ENCODE results near the gene IRF8.

Gene IRF8

DNA sequence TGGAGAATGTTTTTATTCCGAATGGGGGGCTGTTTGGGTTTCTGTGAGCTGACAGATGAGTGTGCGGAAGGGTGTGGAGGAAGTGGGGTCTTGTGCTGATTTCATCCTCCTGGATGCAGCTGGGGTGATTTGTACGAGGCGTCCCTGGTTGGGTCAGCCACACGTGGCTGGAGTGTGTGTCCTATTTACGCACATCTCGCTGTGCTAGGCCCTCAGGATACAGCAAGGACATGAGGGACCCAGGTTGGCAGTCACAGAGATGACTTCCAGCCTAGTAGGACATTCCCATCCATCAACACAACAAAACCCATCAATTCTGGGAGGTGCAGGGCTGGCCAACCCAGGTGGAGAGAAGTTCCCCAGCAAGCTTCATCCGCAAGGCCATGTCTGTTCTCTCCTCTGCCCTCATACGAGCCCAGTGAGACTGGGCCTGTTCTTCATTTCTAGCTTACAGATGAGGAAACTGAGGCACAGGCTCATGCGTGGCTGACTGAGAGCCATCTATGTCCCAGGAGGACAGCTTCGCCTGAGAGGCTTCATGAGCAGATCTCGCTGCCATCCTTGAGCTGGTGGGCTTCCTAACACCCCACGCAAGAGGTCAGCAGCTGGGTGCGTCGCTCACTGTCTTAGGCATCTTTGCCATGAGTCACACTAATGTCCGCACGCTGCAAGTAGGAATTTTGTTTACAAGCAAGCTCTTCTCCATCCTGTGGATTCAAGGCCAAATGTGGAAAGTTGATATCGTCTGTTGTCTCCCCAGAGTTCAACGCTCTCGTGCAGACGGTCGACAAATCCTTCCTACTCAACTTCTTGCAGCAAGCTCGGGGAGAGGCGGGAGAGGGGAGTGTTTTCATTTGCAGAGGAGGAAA lies 24.4 kb downstream of the IRF8 start:
- H3K4me1 Mint-ChIP-seq (ENCODE audit: low read depth), result peaks cover 66% of the 10 kb centered on the region
- H3K4me3 Mint-ChIP-seq, result no peak overlapping the region
- peak overlapping the region; percentile 96 for H3K27ac Mint-ChIP-seq
- H3K27me3 Mint-ChIP-seq, result no peaks in the 10 kb centered on the region
- peaks cover 57% of the 10 kb centered on the region for H3K36me3 Mint-ChIP-seq (ENCODE audit: low read depth)
- no peaks in the 10 kb centered on the region for H3K9me3 Mint-ChIP-seq

DNA sequence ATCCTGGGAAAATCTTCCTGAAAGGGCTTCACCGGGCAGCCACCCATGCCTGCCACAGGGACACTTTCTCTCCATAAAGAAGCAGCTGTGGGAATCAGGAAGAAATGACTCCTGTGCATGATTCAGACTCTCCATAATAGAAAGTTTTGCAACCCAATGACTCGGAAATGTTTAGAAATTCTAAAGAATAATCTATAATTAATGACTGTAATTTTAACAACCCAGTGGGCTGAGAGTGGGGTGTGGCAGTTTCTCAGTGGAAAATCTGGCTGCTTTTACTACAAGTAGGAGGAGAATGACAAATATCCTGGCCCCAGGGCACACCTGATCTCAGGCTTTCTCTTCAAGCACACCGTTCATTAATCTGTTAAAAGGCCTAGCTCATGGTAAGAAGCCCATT lies 25.7 kb downstream of the IRF8 start:
- Mint-ChIP-seq H3K4me1 (ENCODE audit: low read depth) (peaks cover 72% of the 10 kb centered on the region), H3K27ac (peak overlapping the region; percentile 96), H3K9me3 (no peaks in the 10 kb centered on the region), H3K4me3 (peak overlapping the region; percentile 74), H3K27me3 (no peaks in the 10 kb centered on the region), H3K36me3 (ENCODE audit: low read depth) (peaks cover 49% of the 10 kb centered on the region)

DNA sequence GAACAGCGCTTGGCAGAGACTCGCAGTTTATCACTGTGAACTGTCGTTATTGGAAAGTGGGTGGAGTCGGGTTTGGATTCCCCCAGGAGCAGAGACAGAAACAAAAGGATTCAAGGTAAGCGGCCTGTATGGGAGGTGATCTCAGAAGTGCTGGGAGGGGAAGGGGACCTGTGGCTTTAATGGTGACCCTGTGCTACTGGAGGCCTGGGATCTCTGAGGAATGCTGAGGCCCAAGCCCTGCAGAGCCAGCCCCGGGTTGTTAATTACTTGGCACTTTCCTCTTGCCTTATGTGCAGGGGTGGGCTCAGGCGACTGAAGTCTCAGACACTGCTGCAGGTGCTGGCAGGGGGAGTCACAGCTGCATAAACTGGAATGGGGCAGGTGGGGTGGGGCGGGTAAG lies 27.4 kb downstream of the IRF8 start:
- Mint-ChIP-seq H3K27me3 (no peaks in the 10 kb centered on the region), H3K36me3 (ENCODE audit: low read depth) (peaks cover 32% of the 10 kb centered on the region), H3K4me3 (peak overlapping the region; percentile 74), H3K27ac (peak overlapping the region; percentile 96), H3K9me3 (no peaks in the 10 kb centered on the region), H3K4me1 (ENCODE audit: low read depth) (peaks cover 73% of the 10 kb centered on the region)

DNA sequence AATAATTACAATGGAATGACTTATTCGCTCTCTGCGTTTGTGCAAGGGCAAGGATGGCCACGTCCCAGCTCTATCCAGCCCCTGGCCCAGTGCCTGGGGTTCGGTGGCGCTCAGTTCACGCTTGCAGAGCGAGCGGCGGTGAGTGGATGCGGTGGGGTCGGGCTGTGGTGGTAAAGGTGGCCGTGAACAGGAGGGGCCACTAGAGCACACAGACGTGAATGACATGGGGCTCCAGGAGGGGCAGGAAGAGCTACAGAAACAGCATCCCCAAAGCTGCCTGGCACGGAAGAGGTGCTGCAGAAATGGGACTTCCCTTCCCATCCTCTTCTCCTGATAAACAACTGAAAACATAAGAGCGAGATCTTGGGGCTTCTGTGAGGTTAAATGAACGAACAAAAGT lies 28.4 kb downstream of the IRF8 start:
- Mint-ChIP-seq H3K27ac (peak overlapping the region; percentile 32), H3K4me3 (peak overlapping the region; percentile 79), H3K4me1 (ENCODE audit: low read depth) (peaks cover 77% of the 10 kb centered on the region), H3K9me3 (no peaks in the 10 kb centered on the region), H3K36me3 (ENCODE audit: low read depth) (peaks cover 22% of the 10 kb centered on the region), H3K27me3 (no peaks in the 10 kb centered on the region)

DNA sequence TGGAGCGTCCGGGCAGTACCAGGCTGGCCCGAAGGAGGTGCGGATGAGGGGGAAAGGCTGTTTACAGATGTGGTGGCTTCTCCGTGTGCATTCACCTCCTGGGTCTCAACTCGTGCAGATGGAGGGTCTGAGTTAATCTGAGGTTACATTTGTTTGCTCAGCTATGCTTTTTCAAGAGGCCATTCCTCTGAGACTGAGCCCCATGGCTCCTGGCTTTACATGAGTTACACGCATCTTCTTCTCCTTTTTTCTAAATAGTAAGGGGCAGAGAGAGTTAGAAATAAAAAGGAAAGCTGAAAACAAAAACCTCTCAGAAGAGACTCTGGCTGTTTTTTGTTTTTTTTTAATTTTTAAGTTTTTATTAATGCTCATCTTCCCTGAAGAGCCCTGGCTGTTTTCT lies 29.0 kb downstream of the IRF8 start:
- Mint-ChIP-seq H3K27me3 (no peaks in the 10 kb centered on the region), H3K36me3 (ENCODE audit: low read depth) (peaks cover 18% of the 10 kb centered on the region), H3K4me3 (peak overlapping the region; percentile 79), H3K4me1 (ENCODE audit: low read depth) (peaks cover 81% of the 10 kb centered on the region), H3K9me3 (no peaks in the 10 kb centered on the region), H3K27ac (peak overlapping the region; percentile 32)

DNA sequence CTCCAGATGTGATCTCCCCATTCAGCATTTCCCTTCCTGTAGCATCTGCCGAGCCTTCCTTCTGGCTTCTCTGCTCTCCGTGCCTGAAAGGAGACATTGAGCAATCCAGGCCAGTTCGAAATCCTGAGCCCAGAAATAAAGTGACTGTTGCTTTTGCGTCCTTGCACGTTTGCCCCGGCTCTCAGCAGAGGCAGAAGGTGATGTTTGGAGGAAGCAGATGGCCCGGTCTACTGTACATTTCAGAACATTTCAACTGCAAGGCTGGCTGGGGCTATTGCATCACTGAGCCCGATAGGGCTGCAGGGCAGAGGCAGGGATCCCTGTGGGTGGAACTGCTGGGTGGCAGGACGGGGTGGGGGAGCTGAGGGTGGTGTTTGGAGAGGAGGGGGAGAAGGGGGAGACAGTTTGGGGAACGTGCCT lies 29.4 kb downstream of the IRF8 start:
- Mint-ChIP-seq H3K27me3 (no peaks in the 10 kb centered on the region), H3K27ac (peak overlapping the region; percentile 32), H3K4me3 (peak overlapping the region; percentile 51), H3K4me1 (ENCODE audit: low read depth) (peaks cover 83% of the 10 kb centered on the region), H3K36me3 (ENCODE audit: low read depth) (peaks cover 20% of the 10 kb centered on the region), H3K9me3 (no peaks in the 10 kb centered on the region)

DNA sequence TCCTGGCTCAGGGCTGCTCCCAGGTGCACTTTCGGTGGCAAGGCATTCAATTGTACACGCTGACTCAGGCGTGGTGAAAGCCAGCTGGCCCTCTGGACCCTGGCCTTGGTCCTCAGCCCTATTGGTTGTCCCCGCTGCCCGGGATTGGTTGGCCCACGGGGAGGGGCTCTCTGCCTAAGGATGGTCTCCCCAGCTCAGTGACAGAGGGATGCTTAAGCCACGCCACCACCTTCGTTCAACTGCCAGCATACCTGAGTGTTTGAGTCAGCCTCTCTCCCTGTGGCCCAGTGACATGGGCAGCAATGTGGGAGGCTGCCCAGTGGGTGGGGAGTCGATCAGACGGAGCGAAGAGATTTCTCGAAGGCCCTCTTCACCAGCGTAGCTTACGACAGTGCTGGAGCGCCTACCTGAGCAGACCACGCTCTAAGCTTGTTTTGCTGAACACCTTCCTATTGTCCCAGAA lies 30.3 kb downstream of the IRF8 start:
- H3K27ac Mint-ChIP-seq, result no peak overlapping the region
- peaks cover 83% of the 10 kb centered on the region for H3K4me1 Mint-ChIP-seq (ENCODE audit: low read depth)
- peaks cover 19% of the 10 kb centered on the region for H3K36me3 Mint-ChIP-seq (ENCODE audit: low read depth)

DNA sequence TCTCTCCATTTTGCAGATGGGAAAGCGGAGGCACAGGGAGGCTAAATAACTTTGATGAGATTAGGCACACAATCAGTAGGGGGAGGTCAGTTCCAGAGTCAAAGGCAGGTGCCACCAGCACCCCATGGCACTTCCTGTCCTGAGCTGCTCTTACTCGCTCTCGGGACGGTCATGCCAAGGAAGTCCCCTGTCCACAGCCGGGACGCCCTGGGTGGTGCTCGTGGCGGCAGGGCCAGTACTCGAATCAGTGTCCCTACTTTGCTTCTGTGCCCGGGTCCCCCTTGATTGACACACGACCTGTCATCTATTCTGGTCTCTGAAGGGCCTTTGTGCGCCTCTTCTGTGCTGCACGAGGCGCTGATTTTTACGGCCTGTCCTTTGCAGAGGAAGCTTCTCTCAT lies 31.3 kb downstream of the IRF8 start:
- Mint-ChIP-seq H3K27me3 (no peaks in the 10 kb centered on the region), H3K4me3 (no peak overlapping the region), H3K27ac (peak overlapping the region; percentile 11), H3K36me3 (ENCODE audit: low read depth) (peaks cover 10% of the 10 kb centered on the region), H3K9me3 (no peaks in the 10 kb centered on the region), H3K4me1 (ENCODE audit: low read depth) (peaks cover 83% of the 10 kb centered on the region)

More for the DNA sequence above, 30.3 kb downstream of the IRF8 start:
- Mint-ChIP-seq H3K4me3 (no peak overlapping the region), H3K9me3 (no peaks in the 10 kb centered on the region), H3K27me3 (no peaks in the 10 kb centered on the region)

DNA sequence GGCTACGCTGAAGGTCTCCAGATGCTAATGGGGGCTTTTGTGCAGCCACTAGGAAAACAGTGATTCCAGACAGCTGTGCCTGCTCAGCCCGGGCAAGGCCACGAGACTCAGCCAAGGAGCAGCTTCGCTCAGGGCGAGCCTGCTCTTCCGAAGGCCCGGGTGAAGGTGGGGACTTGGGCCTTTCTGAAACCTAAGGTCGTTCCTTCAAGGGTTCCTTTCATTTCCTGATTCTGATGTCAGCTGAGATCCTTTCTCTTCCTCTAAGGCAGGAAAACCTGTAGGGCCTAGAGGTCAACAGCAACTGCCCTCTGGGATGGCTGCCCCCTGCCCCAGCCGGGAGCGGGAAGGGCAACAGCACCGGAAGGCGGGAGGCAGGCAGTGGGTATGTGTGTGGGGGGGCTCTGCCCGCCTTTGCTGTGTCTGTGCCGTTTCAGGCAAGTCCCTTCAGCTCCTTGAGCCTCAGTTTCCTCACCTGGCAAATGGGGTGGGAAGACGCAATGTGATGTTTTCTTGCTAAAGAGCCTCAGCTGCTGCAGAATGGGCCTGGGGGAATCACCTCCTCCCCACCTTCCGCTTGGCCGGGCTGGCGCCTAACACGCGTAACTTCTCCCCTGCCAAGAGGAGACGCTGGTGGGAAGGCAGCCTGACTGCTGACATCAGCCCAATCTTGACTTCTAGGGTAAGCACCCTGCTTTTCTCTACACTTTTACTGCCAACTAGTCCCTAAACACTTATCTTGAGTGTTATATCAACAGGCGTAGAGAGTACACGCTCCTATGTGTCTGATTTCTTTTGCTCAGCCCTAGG lies 32.8 kb downstream of the IRF8 start:
- H3K9me3 Mint-ChIP-seq, result no peaks in the 10 kb centered on the region
- H3K27ac Mint-ChIP-seq, result peak overlapping the region; percentile 99
- no peaks in the 10 kb centered on the region for H3K27me3 Mint-ChIP-seq
- peaks cover 10% of the 10 kb centered on the region for H3K36me3 Mint-ChIP-seq (ENCODE audit: low read depth)
- no peak overlapping the region for H3K4me3 Mint-ChIP-seq
- peaks cover 83% of the 10 kb centered on the region for H3K4me1 Mint-ChIP-seq (ENCODE audit: low read depth)

DNA sequence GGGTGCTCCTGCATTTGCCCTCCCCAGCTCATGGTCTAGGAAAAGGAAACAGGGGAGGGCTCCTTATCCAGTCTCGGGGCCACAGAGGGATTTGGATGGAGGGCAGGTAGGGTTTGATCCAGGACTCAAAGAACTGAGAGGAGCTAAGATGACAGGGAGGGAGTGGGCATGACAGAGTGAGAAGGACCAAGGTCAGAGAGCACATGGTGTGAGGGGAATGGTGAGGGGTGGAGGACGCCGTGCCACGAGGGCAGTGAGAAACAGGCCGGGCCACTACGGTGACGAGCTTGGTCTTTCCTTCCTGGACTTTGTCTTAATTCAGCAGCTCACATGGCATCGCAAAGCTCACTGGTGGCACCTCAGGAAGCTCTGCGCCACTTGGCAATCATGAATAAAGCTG lies 35.2 kb downstream of the IRF8 start:
- Mint-ChIP-seq H3K27ac (peak overlapping the region; percentile 99), H3K36me3 (ENCODE audit: low read depth) (peaks cover 22% of the 10 kb centered on the region), H3K4me3 (peak overlapping the region; percentile 27), H3K9me3 (peaks cover 5% of the 10 kb centered on the region), H3K4me1 (ENCODE audit: low read depth) (peaks cover 88% of the 10 kb centered on the region), H3K27me3 (no peaks in the 10 kb centered on the region)

DNA sequence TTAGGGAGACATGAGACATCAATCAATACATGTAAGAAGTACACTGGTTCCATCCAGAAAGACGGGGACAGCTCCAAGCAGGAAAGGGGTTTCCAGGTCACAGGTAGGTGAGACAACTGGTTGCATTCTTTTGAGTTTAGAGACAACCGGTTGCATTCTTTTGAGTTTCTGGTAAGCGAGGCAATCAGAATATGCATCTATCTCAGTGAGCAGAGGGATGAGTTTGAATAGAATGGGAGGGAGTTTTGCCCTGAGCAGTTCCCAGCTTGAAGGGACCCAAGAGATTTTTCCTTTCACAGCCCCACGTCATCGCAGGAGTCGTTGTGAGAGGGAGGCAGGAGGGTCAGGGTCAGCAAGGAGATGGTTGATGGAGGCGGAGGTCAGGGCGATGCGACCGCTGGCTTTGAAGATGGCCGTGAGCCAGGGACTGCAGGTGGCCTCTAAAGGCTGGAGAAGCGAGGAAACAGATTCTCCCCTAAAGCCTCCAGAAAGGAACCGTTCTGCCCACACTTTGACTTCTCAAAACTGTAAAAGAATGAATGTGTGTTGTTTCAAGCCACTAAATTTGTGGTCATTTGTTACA lies 36.5 kb downstream of the IRF8 start:
- Mint-ChIP-seq H3K36me3 (ENCODE audit: low read depth) (peaks cover 29% of the 10 kb centered on the region), H3K4me1 (ENCODE audit: low read depth) (peaks cover 100% of the 10 kb centered on the region)

DNA sequence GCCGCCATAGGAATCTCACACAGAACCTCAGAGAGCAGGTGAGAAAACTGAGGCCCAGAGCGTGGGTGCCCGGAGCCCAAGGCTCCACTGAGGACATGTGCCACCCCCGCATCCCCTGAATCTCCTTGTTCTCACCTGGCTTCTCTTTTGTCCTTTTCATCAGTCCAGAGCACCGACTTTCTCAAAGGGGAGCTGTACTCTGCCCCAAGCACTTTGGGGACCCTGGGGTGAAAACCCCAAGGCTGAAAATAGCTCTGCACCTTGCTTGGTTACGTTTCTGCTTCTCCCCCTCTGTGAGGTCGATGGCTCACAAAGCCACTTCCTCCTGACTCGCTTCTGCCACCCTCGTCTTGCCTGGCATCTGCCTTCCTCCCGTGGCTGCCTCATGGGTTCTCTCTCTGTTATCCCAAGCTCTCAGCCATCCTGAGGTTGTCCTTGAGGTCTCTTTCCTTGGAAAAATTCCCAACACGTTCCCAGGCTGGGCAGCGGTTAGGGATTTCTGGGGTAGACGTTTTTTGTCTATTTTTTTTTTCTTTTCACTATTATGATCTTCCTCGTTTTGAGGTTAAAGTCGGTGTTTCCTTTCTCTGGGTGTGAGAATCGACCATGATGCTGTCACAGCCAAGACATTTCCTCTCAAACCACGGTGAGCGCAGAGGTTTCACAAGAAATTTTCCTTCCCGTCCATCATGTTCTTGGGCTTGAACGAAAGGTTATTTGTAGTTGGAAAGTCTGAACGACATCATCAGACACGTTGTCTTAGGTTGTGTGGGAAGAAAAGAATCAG lies 37.2 kb downstream of the IRF8 start:
- Mint-ChIP-seq H3K9me3 (peaks cover 8% of the 10 kb centered on the region), H3K4me3 (peak overlapping the region; percentile 72), H3K27me3 (no peaks in the 10 kb centered on the region), H3K27ac (peak overlapping the region; percentile 99), H3K4me1 (ENCODE audit: low read depth) (peaks cover 94% of the 10 kb centered on the region), H3K36me3 (ENCODE audit: low read depth) (peaks cover 29% of the 10 kb centered on the region)

More for the DNA sequence above, 36.5 kb downstream of the IRF8 start:
- peak overlapping the region; percentile 72 for H3K4me3 Mint-ChIP-seq
- H3K9me3 Mint-ChIP-seq, result peaks cover 8% of the 10 kb centered on the region
- H3K27me3 Mint-ChIP-seq, result no peaks in the 10 kb centered on the region
- H3K27ac Mint-ChIP-seq, result peak overlapping the region; percentile 99

DNA sequence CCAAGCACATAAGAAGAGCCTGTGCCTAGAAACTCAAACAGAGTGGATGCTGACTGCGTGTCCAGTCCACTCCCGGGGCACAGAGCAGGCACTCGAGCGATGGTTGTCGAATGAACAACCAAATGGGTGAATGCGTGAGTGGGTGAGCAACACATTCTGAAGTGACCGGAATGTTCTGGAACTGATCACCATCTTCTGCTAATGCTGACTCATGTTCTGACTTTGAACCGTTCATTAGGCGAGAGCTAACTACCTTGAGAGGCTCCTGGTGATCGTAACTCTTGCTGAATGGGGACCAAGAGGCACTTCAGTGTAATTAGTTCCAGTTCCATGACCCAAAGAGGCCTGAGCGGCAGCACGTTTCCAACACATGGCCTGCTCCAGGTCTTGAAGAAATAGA lies 37.9 kb downstream of the IRF8 start:
- Mint-ChIP-seq H3K36me3 (ENCODE audit: low read depth) (peaks cover 29% of the 10 kb centered on the region), H3K4me3 (peak overlapping the region; percentile 72), H3K9me3 (peaks cover 8% of the 10 kb centered on the region), H3K27me3 (no peaks in the 10 kb centered on the region), H3K27ac (peak overlapping the region; percentile 99), H3K4me1 (ENCODE audit: low read depth) (peaks cover 92% of the 10 kb centered on the region)

DNA sequence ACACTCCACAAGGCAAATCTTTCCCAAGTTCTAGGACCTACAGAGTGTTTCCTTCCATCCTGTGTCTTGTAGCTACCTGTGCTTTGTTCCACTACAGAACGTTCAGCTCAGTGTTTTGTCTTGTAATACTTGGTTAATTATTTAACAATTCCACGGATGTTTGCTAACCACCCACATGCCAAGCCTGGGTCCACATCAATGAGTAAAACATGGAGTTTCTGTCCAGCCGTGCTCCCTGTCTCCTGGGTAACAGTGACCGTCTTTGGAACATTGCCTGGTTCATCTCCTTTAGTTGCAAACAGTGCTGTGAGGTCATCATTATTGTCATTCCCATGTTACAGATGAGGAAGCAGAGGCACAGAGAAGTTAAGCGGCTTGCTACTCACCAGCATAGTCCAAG lies 41.3 kb downstream of the IRF8 start:
- no peaks in the 10 kb centered on the region for H3K27me3 Mint-ChIP-seq
- peaks cover 92% of the 10 kb centered on the region for H3K4me1 Mint-ChIP-seq (ENCODE audit: low read depth)
- H3K9me3 Mint-ChIP-seq, result peaks cover 8% of the 10 kb centered on the region
- peaks cover 24% of the 10 kb centered on the region for H3K36me3 Mint-ChIP-seq (ENCODE audit: low read depth)
- H3K4me3 Mint-ChIP-seq, result no peak overlapping the region
- H3K27ac Mint-ChIP-seq, result peak overlapping the region; percentile 19
